ENCODE data around the gene SLC38A4.
"Not testable (repeated sequence)": the region's sequence is repeated elsewhere in the genome, so short reads cannot be mapped to it uniquely, and the experiment has no call there.

Gene SLC38A4

DNA sequence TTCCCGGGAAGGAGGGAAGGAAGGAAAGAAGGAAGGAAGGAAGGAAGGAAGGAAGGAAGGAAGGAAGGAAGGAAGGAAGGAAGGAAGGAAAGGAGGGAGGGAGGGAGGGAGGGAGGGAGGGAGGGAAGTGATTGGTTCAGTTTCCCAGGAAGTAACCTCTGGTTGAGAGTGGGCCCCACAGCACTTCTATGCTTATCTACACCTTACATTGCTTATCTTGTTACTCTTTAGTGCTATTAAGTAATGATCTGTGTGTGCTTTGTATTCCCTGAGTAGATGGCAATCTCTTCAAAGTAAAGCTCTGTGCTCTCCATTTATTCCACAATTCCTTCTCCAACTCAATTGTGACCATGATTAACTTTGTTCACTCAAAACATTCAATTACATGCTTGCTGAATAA, 74.6 kb downstream of the SLC38A4 start:
- Histone ChIP-seq H3K27me3 (ENCODE audit: low read length) (no peaks in the 10 kb centered on the region), H3K27ac (ENCODE audit: low read depth, low read length) (no peak overlapping the region), H2AFZ (ENCODE audit: low read depth, low read length, severe bottlenecking) (no peak overlapping the region), H3F3A (ENCODE audit: insufficient read depth) (no peaks in the 10 kb centered on the region), H3K4me2 (ENCODE audit: low read depth, low read length, poor library complexity, severe bottlenecking) (no peak overlapping the region), H3K36me3 (ENCODE audit: low read length) (no peaks in the 10 kb centered on the region), H3K9ac (ENCODE audit: low read length) (no peak overlapping the region), H3K4me3 (ENCODE audit: insufficient read depth, low read length, poor library complexity, severe bottlenecking) (no peak overlapping the region), H3K9me3 (ENCODE audit: insufficient read depth, low read length) (no peaks in the 10 kb centered on the region), H3K79me2 (ENCODE audit: insufficient read depth, low read length) (no peaks in the 10 kb centered on the region), H4K20me1 (ENCODE audit: low read depth, low read length) (no peaks in the 10 kb centered on the region), H3K9me2 (replicated peaks; ENCODE audit: insufficient read depth, low read length) (no peaks in the 10 kb centered on the region)
- TF ChIP-seq EZH2phosphoT487 (conservative IDR thresholded peaks at IDR 0.05; ENCODE audit: low read length): no peak
- TF ChIP-seq, protein P1, sequence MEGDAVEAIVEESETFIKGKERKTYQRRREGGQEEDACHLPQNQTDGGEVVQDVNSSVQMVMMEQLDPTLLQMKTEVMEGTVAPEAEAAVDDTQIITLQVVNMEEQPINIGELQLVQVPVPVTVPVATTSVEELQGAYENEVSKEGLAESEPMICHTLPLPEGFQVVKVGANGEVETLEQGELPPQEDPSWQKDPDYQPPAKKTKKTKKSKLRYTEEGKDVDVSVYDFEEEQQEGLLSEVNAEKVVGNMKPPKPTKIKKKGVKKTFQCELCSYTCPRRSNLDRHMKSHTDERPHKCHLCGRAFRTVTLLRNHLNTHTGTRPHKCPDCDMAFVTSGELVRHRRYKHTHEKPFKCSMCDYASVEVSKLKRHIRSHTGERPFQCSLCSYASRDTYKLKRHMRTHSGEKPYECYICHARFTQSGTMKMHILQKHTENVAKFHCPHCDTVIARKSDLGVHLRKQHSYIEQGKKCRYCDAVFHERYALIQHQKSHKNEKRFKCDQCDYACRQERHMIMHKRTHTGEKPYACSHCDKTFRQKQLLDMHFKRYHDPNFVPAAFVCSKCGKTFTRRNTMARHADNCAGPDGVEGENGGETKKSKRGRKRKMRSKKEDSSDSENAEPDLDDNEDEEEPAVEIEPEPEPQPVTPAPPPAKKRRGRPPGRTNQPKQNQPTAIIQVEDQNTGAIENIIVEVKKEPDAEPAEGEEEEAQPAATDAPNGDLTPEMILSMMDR (IDR thresholded peaks at IDR 0.05; ENCODE audit: insufficient read depth, low read length, poor library complexity, severe bottlenecking): no peak

DNA sequence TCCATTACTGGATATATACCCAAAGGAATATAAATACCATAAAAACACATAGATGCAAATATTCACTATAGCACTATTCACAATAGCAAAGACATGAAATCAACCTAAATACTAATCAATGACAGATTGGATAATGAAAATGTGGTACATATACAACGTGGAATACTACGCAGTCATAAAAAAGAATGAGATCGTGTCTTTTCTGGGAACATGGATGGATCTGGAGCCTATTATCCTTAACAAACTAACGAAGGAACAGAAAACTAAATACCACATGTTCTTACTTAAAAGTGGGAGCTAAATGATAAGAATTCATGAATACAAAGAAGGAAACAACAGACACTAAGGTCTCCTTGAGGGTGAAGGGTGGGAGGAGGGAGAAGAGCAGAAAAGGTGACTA, 76.5 kb downstream of the SLC38A4 start:
- no peak for TF ChIP-seq EZH2phosphoT487 (conservative IDR thresholded peaks at IDR 0.05; ENCODE audit: low read length)
- H3K79me2 ChIP-seq (ENCODE audit: insufficient read depth, low read length): no peaks in the 10 kb centered on the region
- no peaks in the 10 kb centered on the region for H3K9me2 ChIP-seq (replicated peaks; ENCODE audit: insufficient read depth, low read length)
- H3K27ac ChIP-seq (ENCODE audit: low read depth, low read length): no peak overlapping the region
- no peaks in the 10 kb centered on the region for H3F3A ChIP-seq (ENCODE audit: insufficient read depth)
- H3K4me2 ChIP-seq (ENCODE audit: low read depth, low read length, poor library complexity, severe bottlenecking): no peak overlapping the region
- no peaks in the 10 kb centered on the region for H3K9me3 ChIP-seq (ENCODE audit: insufficient read depth, low read length)
- no peak overlapping the region for H3K4me3 ChIP-seq (ENCODE audit: insufficient read depth, low read length, poor library complexity, severe bottlenecking)
- H3K9ac ChIP-seq (ENCODE audit: low read length): no peak overlapping the region
- H2AFZ ChIP-seq (ENCODE audit: low read depth, low read length, severe bottlenecking): no peak overlapping the region
- H3K27me3 ChIP-seq (ENCODE audit: low read length): no peaks in the 10 kb centered on the region; the same call in 1 of the 2 replicates
- no peaks in the 10 kb centered on the region for H3K36me3 ChIP-seq (ENCODE audit: low read length)
- no peaks in the 10 kb centered on the region for H4K20me1 ChIP-seq (ENCODE audit: low read depth, low read length)

- H3K9me2 ChIP-seq (replicated peaks; ENCODE audit: insufficient read depth, low read length): no peaks in the 10 kb centered on the region
- H3K4me3 ChIP-seq (ENCODE audit: insufficient read depth, low read length, poor library complexity, severe bottlenecking): no peak overlapping the region
- no peaks in the 10 kb centered on the region for H4K20me1 ChIP-seq (ENCODE audit: low read depth, low read length)
- TF ChIP-seq EZH2phosphoT487 (conservative IDR thresholded peaks at IDR 0.05; ENCODE audit: low read length): no peak
- TF ChIP-seq, protein P1 (IDR thresholded peaks at IDR 0.05; ENCODE audit: insufficient read depth, low read length, poor library complexity, severe bottlenecking): no peak
- no peaks in the 10 kb centered on the region for H3K79me2 ChIP-seq (ENCODE audit: insufficient read depth, low read length)
- H3K9ac ChIP-seq (ENCODE audit: low read length): no peak overlapping the region
- H3F3A ChIP-seq (ENCODE audit: insufficient read depth): no peaks in the 10 kb centered on the region
- H2AFZ ChIP-seq (ENCODE audit: low read depth, low read length, severe bottlenecking): no peak overlapping the region
- H3K27me3 ChIP-seq (ENCODE audit: low read length): no peaks in the 10 kb centered on the region; the same call in 1 of the 2 replicates
- no peak overlapping the region for H3K4me2 ChIP-seq (ENCODE audit: low read depth, low read length, poor library complexity, severe bottlenecking)
- no peaks in the 10 kb centered on the region for H3K36me3 ChIP-seq (ENCODE audit: low read length)
- no peaks in the 10 kb centered on the region for H3K9me3 ChIP-seq (ENCODE audit: insufficient read depth, low read length)
- H3K27ac ChIP-seq (ENCODE audit: low read depth, low read length): no peak overlapping the region
Measured at GRCh38 chr12:46744283-46744682, 81.5 kb downstream of the SLC38A4 start.

- Histone ChIP-seq H3K79me2 (ENCODE audit: insufficient read depth, low read length) (no peaks in the 10 kb centered on the region), H3K9ac (ENCODE audit: low read length) (no peak overlapping the region), H3K27me3 (ENCODE audit: low read length) (no peaks in the 10 kb centered on the region; the same call in 1 of the 2 replicates)
Measured at GRCh38 chr12:46743456-46743855, 82.3 kb downstream of the SLC38A4 start.

DNA sequence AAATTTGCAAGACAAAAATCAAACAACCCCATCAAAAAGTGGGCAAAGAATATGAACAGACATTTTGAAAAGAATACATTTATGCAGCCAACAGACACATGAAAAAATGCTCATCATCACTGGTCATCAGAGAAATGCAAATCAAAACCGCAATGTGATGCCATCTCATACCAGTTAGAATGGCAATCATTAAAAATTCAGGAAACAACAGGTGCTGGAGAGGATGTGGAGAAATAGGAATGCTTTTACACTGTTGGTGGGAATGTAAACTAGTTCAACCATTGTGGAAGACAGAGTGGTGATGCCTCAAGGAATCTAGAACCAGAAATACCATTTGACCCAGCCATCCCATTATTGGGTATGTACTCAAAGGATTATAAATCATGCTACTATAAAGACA, 83.5 kb downstream of the SLC38A4 start:
- not testable (repeated sequence) for H3K4me3 ChIP-seq (ENCODE audit: insufficient read depth, low read length, poor library complexity, severe bottlenecking); H2AFZ ChIP-seq (ENCODE audit: low read depth, low read length, severe bottlenecking); H4K20me1 ChIP-seq (ENCODE audit: low read depth, low read length); H3K9ac ChIP-seq (ENCODE audit: low read length); H3K4me2 ChIP-seq (ENCODE audit: low read depth, low read length, poor library complexity, severe bottlenecking); H3F3A ChIP-seq (ENCODE audit: insufficient read depth); H3K27me3 ChIP-seq (ENCODE audit: low read length); H3K9me3 ChIP-seq (ENCODE audit: insufficient read depth, low read length); H3K27ac ChIP-seq (ENCODE audit: low read depth, low read length); H3K36me3 ChIP-seq (ENCODE audit: low read length); H3K79me2 ChIP-seq (ENCODE audit: insufficient read depth, low read length); H3K9me2 ChIP-seq (replicated peaks; ENCODE audit: insufficient read depth, low read length)

More at GRCh38 chr12:46743456-46743855, 82.3 kb downstream of the SLC38A4 start:
- Histone ChIP-seq H4K20me1 (ENCODE audit: low read depth, low read length) (no peaks in the 10 kb centered on the region), H3K9me2 (replicated peaks; ENCODE audit: insufficient read depth, low read length) (no peaks in the 10 kb centered on the region), H2AFZ (ENCODE audit: low read depth, low read length, severe bottlenecking) (no peak overlapping the region), H3K9me3 (ENCODE audit: insufficient read depth, low read length) (no peaks in the 10 kb centered on the region), H3K4me2 (ENCODE audit: low read depth, low read length, poor library complexity, severe bottlenecking) (no peak overlapping the region), H3F3A (ENCODE audit: insufficient read depth) (no peaks in the 10 kb centered on the region), H3K4me3 (ENCODE audit: insufficient read depth, low read length, poor library complexity, severe bottlenecking) (no peak overlapping the region), H3K36me3 (ENCODE audit: low read length) (no peaks in the 10 kb centered on the region), H3K27ac (ENCODE audit: low read depth, low read length) (no peak overlapping the region)
- TF ChIP-seq, protein P1 (IDR thresholded peaks at IDR 0.05; ENCODE audit: insufficient read depth, low read length, poor library complexity, severe bottlenecking): no peak
- TF ChIP-seq EZH2phosphoT487 (conservative IDR thresholded peaks at IDR 0.05; ENCODE audit: low read length): no peak
